NCI-H510A treated with DMSO at 0.1 percent for 48 hours (cell line): ENCODE measurements around the gene SUN2.
A peak's percentile ranks its signal among the peaks of the same experiment; 100 is the strongest.

Source experiments
- DNase-seq: peaks from one replicate; lab custom pipeline; 2025; lab: John Stamatoyannopoulos, UW

Gene SUN2

DNA sequence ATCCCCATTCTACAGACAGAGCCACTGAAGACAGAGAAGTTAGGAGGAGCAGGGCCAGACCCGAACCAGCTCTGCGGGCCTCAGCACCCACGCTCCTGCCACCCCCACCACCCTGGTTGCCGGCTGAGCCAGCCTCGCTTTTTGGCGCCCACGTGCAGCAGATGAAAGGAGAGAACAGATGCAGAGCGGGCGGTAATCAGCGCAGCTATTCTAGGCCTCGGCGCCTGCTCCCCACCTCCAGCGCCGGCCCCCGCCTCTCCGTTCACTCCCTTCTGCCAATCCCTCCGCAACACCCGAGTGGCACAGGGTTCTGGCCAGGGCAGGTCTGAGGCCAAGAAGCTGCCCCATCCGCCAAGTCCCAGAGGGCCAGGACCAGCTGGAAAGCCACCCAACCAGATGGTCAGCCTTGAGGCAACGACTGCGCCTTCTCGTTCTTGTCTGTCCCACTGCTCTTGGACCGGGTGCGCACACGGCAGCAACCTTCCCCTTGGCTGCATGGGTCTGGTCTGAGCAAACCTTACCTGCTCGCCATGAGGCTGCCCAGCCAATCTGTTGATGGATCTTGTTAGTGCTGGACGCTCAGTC lies 21.4 kb upstream of the SUN2 start:
- no peak for DNase-seq

DNA sequence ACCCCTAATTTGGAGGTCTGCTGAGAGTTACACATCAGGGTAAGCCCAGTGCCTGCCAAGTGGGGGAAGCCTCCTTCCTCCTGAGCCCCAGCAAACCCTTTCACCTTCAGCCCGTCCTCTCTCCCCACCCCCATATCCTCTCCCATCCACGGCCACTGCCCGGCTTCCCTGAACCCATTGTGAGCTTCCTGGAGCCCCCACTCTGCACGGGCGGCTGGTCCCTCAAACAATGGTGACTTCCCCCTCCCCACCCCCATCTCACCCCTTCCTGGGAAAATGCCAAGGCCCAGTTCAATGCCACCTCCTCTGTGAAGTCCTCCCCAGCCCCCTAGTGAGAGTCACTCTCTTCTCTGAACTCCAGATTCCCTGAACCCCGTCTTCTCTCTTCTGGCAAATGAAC lies 20.3 kb upstream of the SUN2 start:
- no peak for DNase-seq

DNA sequence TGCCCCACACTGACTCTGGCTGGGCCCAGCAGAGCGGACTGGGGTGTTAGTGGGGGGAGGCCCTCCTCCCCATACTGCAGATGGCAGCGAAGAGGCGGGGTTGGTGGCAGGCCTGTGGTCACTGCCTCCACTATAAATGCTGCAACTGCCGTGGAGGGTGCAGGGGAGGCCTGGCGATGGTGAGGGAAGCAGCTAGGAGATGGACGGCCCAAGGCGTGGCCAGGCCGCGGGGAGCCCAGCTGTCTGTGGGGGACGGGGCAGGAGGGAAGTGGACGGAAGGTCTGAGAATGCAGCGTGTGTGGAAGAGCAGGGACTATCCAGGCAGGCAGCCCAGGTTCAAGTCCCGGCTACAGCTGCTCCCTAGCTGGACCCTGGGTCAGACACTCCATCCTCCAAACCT lies 19.9 kb upstream of the SUN2 start:
- no peak for DNase-seq

DNA sequence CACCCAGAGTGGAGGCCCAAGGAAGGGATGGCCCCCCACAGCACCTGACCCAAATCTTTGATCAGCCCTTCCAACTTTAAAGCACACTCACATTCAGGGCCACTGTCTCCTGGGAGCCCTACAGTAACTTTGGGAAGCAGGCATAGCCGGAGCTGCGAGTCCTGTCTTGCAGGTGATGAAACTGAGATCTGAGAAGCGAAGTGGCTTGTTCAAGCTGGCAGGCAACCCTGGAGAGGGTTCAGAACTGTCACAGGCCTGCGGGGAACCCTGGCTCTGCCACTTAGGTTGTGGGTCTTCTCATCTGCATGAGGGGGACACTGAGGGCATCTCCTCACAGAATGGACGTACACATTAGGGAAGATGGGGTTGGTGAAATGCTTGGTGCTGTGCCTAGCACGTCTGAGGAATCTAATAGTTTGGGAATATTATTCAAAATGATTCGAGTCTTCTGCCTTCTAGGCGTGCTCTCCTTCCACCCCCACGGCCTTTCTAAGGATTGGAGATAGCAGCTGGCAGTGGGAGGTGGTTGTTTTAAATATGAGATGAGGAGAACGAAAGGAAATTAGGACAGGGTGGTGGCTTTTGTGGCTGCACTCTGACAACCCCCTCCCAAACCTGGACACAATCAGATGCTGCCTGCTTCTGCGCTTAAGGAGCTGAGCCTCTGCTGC lies 18.8 kb upstream of the SUN2 start:
- no peak for DNase-seq

GRCh38 chr22:38773363-38773946 lies 17.7 kb upstream of the SUN2 start:
- no peak for DNase-seq

DNA sequence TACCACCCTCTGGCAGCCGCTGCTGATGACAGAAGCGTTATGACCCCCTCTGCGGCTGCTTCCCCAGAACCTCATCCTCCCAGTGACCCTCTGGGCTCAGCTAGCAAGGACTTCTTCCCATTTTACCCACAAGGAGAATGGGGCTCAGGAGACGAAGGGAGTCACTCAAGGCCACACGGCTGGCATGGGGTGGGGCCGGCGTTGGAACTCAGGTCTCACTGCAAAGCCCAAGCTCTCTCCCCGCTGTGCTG lies 16.8 kb upstream of the SUN2 start:
- no peak for DNase-seq

- no peak for DNase-seq
Observed at GRCh38 chr22:38770257-38770949, 14.6 kb upstream of the SUN2 start.

- no peak for DNase-seq
Observed at GRCh38 chr22:38768036-38768435, 12.2 kb upstream of the SUN2 start.

DNA sequence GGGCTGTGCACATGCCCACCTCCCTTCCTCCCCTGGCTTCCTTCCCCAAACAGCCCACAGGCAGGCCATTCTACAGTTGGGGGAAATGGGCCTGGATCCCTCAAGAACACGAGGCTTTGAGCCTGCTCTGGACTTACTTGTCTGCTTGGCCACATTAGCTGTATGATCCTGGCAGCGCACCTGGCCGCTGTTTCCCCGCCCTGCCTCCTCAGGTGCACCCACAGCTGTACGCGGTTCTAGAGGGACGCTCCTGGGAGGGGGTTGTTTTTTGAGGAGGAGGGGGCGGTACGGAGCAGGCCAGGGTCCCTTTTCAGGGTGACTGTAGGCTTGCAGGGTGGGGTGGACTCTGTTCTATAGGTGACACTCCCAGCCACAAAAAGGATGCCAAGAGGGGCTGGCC lies 11.5 kb upstream of the SUN2 start:
- DNase-seq, result no peak

GRCh38 chr22:38766076-38766777 lies 10.4 kb upstream of the SUN2 start:
- peak; percentile 55 for DNase-seq

- no peak for DNase-seq
Observed at GRCh38 chr22:38762551-38762983, 6.8 kb upstream of the SUN2 start.

GRCh38 chr22:38761202-38762162 lies 5.7 kb upstream of the SUN2 start:
- DNase-seq, result peak; percentile 14

GRCh38 chr22:38760477-38761201 lies 4.8 kb upstream of the SUN2 start:
- peak; percentile 44 for DNase-seq

DNA sequence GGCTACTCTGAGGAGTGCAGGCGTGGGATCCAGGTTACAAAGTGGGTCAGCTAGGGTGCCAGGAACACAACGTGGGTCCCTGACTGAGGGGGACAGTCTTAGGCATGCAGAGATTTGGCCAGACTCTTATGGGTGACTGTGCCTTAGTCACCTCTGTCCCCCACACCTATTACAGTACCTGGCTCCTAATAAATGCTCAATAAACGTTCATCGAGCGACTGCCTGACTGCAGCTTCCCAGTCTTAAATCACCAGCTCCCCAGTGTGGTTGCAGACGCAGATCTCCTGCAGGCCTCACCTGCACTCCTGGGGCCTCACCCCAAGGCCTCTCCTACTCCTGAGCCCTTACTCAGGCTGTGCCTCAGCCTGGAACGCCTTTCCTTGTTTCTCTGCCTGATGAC lies 3.2 kb upstream of the SUN2 start:
- DNase-seq, result no peak

DNA sequence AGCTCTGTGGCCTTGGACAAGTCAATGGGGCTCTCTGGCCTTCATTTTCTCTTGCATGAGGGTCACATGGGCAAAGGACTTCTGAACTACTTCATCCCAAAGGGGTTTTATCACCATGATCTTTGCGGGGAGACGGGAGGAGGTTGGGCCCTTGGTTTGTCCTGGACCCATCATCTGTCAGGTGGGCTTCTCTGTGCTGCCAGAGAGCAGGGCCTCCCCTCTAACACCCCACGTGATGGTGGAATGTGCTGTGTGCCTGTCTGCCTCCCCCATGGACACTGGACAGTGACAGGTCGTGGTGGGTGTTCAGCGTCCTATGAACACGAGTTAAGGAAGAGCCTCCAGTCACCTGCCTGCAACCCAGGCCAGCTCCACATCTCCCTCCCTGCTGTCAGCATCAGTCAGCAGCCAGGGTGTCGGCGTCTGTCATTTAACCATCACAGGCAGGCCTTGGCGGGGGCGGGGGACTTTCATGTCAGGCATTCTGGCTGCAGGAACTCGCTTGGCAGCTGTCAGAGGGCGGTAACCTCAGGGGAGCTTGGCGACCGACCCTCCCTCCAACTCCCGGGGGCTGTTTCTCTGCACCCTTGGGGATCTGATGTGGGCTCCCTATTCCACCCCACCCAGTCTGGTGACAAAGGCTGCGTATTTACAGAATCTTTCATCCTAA lies 2.6 kb upstream of the SUN2 start:
- no peak for DNase-seq

DNA sequence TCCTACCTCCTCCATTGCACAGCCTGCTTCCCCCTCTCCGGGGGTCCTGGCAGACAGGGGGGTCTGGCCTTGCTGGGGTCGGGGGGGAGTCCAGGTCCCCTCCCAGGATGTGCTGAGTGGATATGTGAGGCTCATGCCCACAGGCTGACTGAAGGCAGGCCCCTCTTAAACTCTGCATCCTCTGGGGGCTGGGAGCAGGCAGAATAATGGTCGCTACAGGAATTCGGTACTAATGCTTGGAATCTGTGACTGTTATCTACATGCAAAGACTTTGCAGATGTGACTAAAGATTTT lies 1.6 kb upstream of the SUN2 start:
- DNase-seq, result no peak

- DNase-seq, result no peak
Observed at GRCh38 chr22:38756711-38757463, 1.1 kb upstream of the SUN2 start.

GRCh38 chr22:38755155-38755910 lies 465 bp downstream of the SUN2 start:
- no peak for DNase-seq

GRCh38 chr22:38754751-38755154 lies 1.0 kb downstream of the SUN2 start:
- no peak for DNase-seq
